ENCODE measurements around the gene CDK6. TPM values are rescaled to one million over a fixed set of nuclear protein-coding genes. Genes with fewer than 3 reads are reported as not detected.

The CDK6 gene
- total RNA-seq, 2 experiments from 2014 or later: 84.1 to 95.4 TPM

GRCh38 chr7:92716825-92717580 lies 119.4 kb downstream of the CDK6 start:
- Mint-ChIP-seq H3K9me3 (no peaks in the 10 kb centered on the region), H3K4me3 (no peak overlapping the region), H3K36me3 (ENCODE audit: low read depth) (peaks cover 44% of the 10 kb centered on the region), H3K27ac (peak overlapping the region; percentile 97), H3K27me3 (no peaks in the 10 kb centered on the region), H3K4me1 (peaks cover 48% of the 10 kb centered on the region)
- POLR2A ChIA-PET: no interaction called here
- no peak for DNase-seq
- CTCF ChIA-PET: interaction anchor here (0.8 to 1.5 kb wide), 5 partner anchors 18 to 116 kb away, joined by 3 to 4 read pairs (median 3); no protein-coding TSS in a partner anchor

- CTCF ChIA-PET: interaction anchor here (0.7 to 1.5 kb wide), 3 partner anchors 19 to 39 kb away, joined by 3 to 4 read pairs (median 3); no protein-coding TSS in a partner anchor
- Mint-ChIP-seq H3K27ac (no peak overlapping the region), H3K27me3 (no peaks in the 10 kb centered on the region), H3K9me3 (no peaks in the 10 kb centered on the region), H3K36me3 (ENCODE audit: low read depth) (peaks cover 40% of the 10 kb centered on the region), H3K4me3 (no peak overlapping the region), H3K4me1 (peaks cover 44% of the 10 kb centered on the region)
- POLR2A ChIA-PET: interaction anchor here (0.5 kb wide), 1 partner anchor 49 kb away, joined by 3 read pairs; no protein-coding TSS in a partner anchor
- no peak for DNase-seq
Observed at GRCh38 chr7:92715963-92716362, 120.4 kb downstream of the CDK6 start.

GRCh38 chr7:92714767-92715166 lies 121.6 kb downstream of the CDK6 start:
- Mint-ChIP-seq H3K4me3 (no peak overlapping the region), H3K9me3 (no peaks in the 10 kb centered on the region), H3K27ac (no peak overlapping the region), H3K36me3 (ENCODE audit: low read depth) (peaks cover 41% of the 10 kb centered on the region), H3K4me1 (peaks cover 42% of the 10 kb centered on the region), H3K27me3 (no peaks in the 10 kb centered on the region)
- POLR2A ChIA-PET: no interaction called here
- CTCF ChIA-PET: interaction anchor here (0.6 to 1.3 kb wide), 2 partner anchors 118 to 292 kb away, joined by 3 to 5 read pairs; no protein-coding TSS in a partner anchor
- DNase-seq: no peak

- Mint-ChIP-seq H3K4me3 (no peak overlapping the region), H3K27me3 (no peaks in the 10 kb centered on the region), H3K9me3 (no peaks in the 10 kb centered on the region), H3K4me1 (peaks cover 40% of the 10 kb centered on the region), H3K36me3 (ENCODE audit: low read depth) (peaks cover 40% of the 10 kb centered on the region), H3K27ac (no peak overlapping the region)
- ChIA-PET POLR2A (no interaction called here), CTCF (interaction anchor here (0.6 to 1.3 kb wide), 3 partner anchors 119 to 404 kb away, joined by 3 to 5 read pairs (median 3); partner anchors contain the start of gene SAMD9)
- DNase-seq: no peak
Observed at GRCh38 chr7:92714280-92714679, 122.1 kb downstream of the CDK6 start.

GRCh38 chr7:92709912-92710311 lies 126.5 kb downstream of the CDK6 start:
- CTCF ChIA-PET: interaction anchor here (1.1 to 1.2 kb wide), 2 partner anchors 11 to 123 kb away, joined by 3 read pairs; no protein-coding TSS in a partner anchor

GRCh38 chr7:92709150-92709549 lies 127.2 kb downstream of the CDK6 start:
- Mint-ChIP-seq H3K36me3 (ENCODE audit: low read depth) (peaks cover 45% of the 10 kb centered on the region), H3K27ac (peak overlapping the region; percentile 9), H3K9me3 (peaks cover 2% of the 10 kb centered on the region), H3K27me3 (no peaks in the 10 kb centered on the region), H3K4me3 (no peak overlapping the region), H3K4me1 (peaks cover 28% of the 10 kb centered on the region)
- CTCF ChIA-PET: interaction anchor here (1.1 to 1.2 kb wide), 2 partner anchors 11 to 124 kb away, joined by 3 read pairs; no protein-coding TSS in a partner anchor
- no peak for DNase-seq
- POLR2A ChIA-PET: no interaction called here

More at GRCh38 chr7:92709912-92710311, 126.5 kb downstream of the CDK6 start:
- Mint-ChIP-seq H3K27me3 (no peaks in the 10 kb centered on the region), H3K4me1 (peaks cover 28% of the 10 kb centered on the region), H3K27ac (no peak overlapping the region), H3K4me3 (no peak overlapping the region), H3K9me3 (peaks cover 2% of the 10 kb centered on the region), H3K36me3 (ENCODE audit: low read depth) (peaks cover 48% of the 10 kb centered on the region)
- DNase-seq: no peak
- POLR2A ChIA-PET: no interaction called here

- DNase-seq: no peak
- Mint-ChIP-seq H3K27me3 (no peaks in the 10 kb centered on the region), H3K36me3 (ENCODE audit: low read depth) (peaks cover 45% of the 10 kb centered on the region), H3K4me3 (no peak overlapping the region), H3K9me3 (peaks cover 2% of the 10 kb centered on the region), H3K4me1 (peaks cover 26% of the 10 kb centered on the region), H3K27ac (no peak overlapping the region)
- ChIA-PET POLR2A (no interaction called here), CTCF (interaction anchor here (1.1 to 1.2 kb wide), 2 partner anchors 12 to 124 kb away, joined by 3 read pairs; no protein-coding TSS in a partner anchor)
Observed at GRCh38 chr7:92708111-92709042, 128.0 kb downstream of the CDK6 start.

GRCh38 chr7:92707435-92707834 lies 128.9 kb downstream of the CDK6 start:
- POLR2A ChIA-PET: no interaction called here
- Mint-ChIP-seq H3K27me3 (no peaks in the 10 kb centered on the region), H3K36me3 (ENCODE audit: low read depth) (peaks cover 48% of the 10 kb centered on the region), H3K27ac (no peak overlapping the region), H3K4me3 (no peak overlapping the region), H3K4me1 (peaks cover 26% of the 10 kb centered on the region), H3K9me3 (peaks cover 2% of the 10 kb centered on the region)
- no peak for DNase-seq
- CTCF ChIA-PET: no interaction called here

- Mint-ChIP-seq H3K36me3 (ENCODE audit: low read depth) (peaks cover 50% of the 10 kb centered on the region), H3K4me3 (no peak overlapping the region), H3K27ac (no peak overlapping the region), H3K9me3 (peaks cover 2% of the 10 kb centered on the region), H3K4me1 (peaks cover 26% of the 10 kb centered on the region), H3K27me3 (no peaks in the 10 kb centered on the region)
- ChIA-PET CTCF (interaction anchor here (0.7 to 1.4 kb wide), 2 partner anchors 17 to 126 kb away, joined by 3 to 4 read pairs; no protein-coding TSS in a partner anchor), POLR2A (no interaction called here)
- DNase-seq: no peak
Observed at GRCh38 chr7:92706563-92706962, 129.8 kb downstream of the CDK6 start.

GRCh38 chr7:92705831-92706230 lies 130.5 kb downstream of the CDK6 start:
- no peak overlapping the region for H3K27ac Mint-ChIP-seq
- H3K4me3 Mint-ChIP-seq: no peak overlapping the region
- peaks cover 2% of the 10 kb centered on the region for H3K9me3 Mint-ChIP-seq
- H3K36me3 Mint-ChIP-seq (ENCODE audit: low read depth): peaks cover 51% of the 10 kb centered on the region
- POLR2A ChIA-PET: no interaction called here
- CTCF ChIA-PET: interaction anchor here (0.7 to 1.4 kb wide), 4 partner anchors 10 to 127 kb away, joined by 3 to 4 read pairs (median 4); no protein-coding TSS in a partner anchor
- no peak for DNase-seq
- H3K4me1 Mint-ChIP-seq: peaks cover 28% of the 10 kb centered on the region
- H3K27me3 Mint-ChIP-seq: no peaks in the 10 kb centered on the region

- no peak for DNase-seq
- no peaks in the 10 kb centered on the region for H3K27me3 Mint-ChIP-seq
- peaks cover 22% of the 10 kb centered on the region for H3K4me1 Mint-ChIP-seq
- H3K36me3 Mint-ChIP-seq (ENCODE audit: low read depth): peaks cover 44% of the 10 kb centered on the region
- POLR2A ChIA-PET: no interaction called here
- H3K9me3 Mint-ChIP-seq: peaks cover 2% of the 10 kb centered on the region
- no peak overlapping the region for H3K27ac Mint-ChIP-seq
- CTCF ChIA-PET: interaction anchor here (0.9 to 1.9 kb wide), 4 partner anchors 9 to 111 kb away, joined by 3 to 7 read pairs (median 4); no protein-coding TSS in a partner anchor
- H3K4me3 Mint-ChIP-seq: no peak overlapping the region
Observed at GRCh38 chr7:92704858-92705257, 131.5 kb downstream of the CDK6 start.

- Mint-ChIP-seq H3K36me3 (ENCODE audit: low read depth) (peaks cover 35% of the 10 kb centered on the region), H3K27me3 (no peaks in the 10 kb centered on the region), H3K4me1 (peaks cover 8% of the 10 kb centered on the region), H3K27ac (no peak overlapping the region), H3K4me3 (no peak overlapping the region), H3K9me3 (peaks cover 2% of the 10 kb centered on the region)
- DNase-seq: no peak
- POLR2A ChIA-PET: no interaction called here
- CTCF ChIA-PET: interaction anchor here (0.8 to 1.8 kb wide), 3 partner anchors 13 to 186 kb away, joined by 3 to 7 read pairs (median 4); no protein-coding TSS in a partner anchor
Observed at GRCh38 chr7:92702535-92702934, 133.8 kb downstream of the CDK6 start.
